ENCODE data around the gene GRIK1.

The GRIK1 gene

DNA sequence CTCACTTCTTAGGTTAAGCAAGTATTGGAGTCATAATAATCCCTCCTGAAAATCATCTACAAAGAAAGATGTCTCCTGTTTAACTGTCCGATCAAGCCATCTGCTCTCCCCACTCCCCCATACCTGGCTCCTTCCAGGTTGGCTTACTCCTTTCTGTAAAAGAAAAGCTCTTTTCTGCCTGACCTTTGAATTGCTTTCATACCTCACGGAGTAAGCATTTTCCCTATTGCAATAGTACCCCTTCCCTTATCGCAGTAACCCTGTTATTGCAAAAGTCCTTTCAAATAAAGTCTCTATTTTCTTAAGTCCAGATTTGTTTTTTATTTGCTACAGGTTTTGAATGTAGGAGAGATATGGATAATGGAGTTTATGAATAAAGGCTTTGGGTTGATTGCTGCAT lies 150.4 kb downstream of the GRIK1 start:
- DNase-seq (ENCODE audit: insufficient read length, low spot score) (no peak), FAIRE-seq (no peak)

DNA sequence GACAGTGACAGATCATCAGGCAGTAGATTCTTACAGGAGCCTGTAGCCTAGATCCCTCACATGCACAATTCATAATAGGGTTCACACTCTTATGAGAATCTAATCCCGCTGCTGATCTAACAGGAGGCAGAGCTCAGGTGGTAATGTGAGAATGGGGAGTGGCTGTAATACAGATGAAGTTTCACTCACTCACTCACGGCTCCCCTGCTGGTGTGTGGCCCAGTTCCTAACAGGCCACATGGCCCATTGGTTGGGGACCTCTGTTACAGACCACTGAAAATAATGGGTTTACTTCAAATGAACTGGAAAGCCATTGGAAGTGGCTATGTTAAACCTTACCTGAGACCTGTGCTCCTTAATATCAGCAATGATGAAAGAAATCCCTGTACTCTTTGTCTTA lies 151.0 kb downstream of the GRIK1 start:
- DNase-seq (ENCODE audit: insufficient read length, low spot score) = no peak
- FAIRE-seq = no peak

DNA sequence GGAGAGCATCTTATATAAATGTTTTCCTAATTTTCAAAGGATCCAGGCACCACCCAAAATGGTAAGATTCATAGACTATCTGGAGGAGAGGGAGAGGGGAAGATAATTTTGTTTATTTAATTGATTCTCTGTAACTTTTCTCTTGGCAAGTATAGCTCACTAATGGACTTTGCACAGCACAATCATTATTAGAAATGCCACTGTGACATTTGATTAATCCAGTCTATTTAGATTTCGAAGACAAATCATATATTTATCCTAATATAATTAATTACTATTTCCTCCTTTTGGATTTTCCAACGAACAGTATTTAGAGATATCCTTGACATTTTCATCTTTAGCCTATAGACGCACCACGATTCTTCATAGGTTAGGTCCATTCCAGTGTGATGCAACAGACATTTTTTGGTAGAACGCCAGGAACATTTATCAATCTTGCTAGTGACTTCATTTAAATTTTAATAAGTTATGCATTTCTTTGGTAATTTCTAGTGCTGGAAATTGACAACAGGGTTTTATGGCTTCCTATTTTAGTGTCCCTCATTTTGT lies 152.4 kb downstream of the GRIK1 start:
- FAIRE-seq = no peak
- no peak for DNase-seq (ENCODE audit: insufficient read length, low spot score)

DNA sequence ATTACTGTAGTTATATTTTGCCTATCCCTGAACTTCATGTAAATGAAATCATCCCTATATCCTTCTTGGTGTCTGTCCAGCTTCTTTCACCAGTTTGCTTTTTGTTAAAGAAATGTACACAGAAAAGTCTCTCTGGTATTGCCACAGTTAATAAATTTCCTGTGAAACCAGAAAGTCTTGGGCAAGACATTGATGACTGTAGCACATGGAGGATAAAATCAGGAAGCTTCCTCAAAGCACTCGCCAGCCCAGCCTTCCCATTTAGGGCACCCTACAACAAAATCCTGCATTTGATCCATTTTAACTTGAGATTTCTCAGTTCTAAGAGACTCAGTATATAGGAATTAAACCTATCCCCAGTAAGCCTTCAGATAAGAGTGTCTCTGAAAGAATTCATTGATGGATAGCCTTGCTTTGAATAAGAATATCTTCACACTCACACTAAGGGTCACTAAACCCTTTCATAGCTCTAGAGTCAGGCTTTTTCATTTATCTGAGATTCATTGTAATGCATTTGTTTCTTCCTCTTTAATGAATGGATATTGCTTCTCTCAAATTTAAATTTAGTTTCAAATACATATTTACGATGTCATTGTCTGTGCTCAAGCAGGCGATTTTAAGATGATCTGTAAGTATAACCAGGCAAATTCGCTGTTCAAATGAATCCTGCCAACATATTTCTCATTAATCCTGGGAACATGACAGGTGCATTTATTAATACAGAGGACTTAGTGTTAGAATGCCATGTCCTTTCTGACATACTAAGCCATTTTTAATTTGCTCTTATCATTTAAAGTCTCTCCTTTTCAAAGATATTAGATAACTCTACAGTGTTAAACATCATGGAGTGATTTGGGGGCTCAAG lies 153.1 kb downstream of the GRIK1 start:
- DNase-seq (ENCODE audit: insufficient read length, low spot score) = no peak
- no peak for FAIRE-seq

DNA sequence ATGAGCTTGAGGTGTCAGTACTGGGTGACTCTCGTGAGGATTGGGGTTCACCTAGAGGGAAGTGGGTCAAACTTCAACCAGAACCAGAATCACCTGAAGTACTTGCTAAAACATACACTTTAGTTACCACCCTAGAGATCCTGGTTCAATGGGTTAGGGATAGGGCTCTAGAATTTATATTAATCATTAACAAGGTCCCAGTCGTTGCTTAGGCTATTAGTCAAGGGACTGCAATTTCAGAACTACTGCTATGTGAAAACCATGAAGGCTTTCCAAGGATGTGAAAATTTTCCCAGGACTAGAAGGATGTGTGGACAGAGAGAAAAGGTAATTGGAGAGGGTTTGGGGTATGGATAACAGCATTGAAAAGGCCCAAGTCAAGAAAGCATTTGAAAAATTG lies 162.6 kb downstream of the GRIK1 start:
- DNase-seq (ENCODE audit: insufficient read length, low spot score) = no peak
- no peak for FAIRE-seq

DNA sequence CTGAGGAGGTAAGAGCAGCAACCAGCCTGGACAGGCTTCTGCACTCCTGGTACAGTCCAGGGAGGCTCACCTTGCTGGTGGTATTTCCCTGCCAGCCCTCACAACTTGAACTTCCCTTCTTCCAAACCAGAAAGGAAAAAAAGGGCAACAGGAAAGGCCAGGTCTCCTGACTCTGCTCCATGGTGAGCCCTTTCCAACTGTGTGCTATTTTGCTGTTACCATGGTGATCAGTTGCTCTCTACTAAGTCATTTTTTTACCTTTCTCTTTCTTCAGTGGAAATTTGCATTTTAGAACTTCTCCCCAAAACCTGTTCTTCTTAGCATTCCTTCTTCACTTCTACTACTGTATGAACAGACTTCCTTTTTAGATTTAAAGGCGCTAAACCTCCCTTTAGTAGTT lies 164.3 kb downstream of the GRIK1 start:
- DNase-seq (ENCODE audit: insufficient read length, low spot score) (no peak), FAIRE-seq (no peak)

DNA sequence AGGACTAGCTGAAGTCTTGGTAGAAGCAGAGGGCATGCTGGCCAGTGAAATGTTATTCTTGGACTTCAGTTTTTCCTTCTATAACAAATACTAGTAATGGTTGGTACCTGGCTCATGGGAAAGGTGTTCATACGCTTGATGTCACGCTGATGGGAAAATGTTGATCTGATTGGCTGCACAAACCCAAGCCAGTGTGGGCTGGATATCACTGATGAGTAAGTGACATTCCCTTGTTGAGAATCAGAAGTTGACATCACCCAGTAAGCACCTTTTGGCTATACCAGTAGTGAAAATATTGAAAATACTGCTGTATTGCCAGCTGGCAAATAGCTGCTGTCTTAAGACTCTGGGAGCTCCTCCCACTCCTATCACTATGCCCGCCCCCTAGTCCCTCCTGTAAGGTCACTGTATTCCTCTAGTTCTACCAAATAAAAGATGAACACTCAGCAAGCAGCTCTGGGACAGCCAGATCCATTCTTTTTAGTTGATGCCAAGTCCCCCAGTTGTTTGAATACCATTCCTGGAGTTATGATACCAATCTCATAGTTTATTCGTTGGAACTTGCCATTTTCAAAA lies 168.2 kb downstream of the GRIK1 start:
- DNase-seq (ENCODE audit: insufficient read length, low spot score) = no peak
- no peak for FAIRE-seq

DNA sequence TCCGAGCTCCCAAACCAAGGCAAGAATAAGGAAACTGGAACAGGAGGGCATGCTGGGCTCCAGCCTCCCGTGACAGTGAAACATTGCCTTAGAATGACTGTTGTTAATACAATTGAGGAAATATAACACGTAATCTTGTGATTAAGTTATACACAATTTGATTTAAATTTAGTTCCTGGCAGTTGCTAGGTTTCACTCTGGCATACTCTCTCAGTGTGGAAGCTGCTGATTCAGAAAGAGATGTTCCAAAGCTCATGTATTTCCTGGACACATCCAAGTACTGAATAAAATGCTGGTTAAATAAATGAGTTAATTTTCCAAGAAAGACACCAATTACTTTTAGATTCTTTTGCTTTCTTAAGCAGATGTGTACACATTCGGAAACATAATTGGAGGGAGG lies 176.1 kb downstream of the GRIK1 start:
- FAIRE-seq (no peak), DNase-seq (ENCODE audit: insufficient read length, low spot score) (no peak)

DNA sequence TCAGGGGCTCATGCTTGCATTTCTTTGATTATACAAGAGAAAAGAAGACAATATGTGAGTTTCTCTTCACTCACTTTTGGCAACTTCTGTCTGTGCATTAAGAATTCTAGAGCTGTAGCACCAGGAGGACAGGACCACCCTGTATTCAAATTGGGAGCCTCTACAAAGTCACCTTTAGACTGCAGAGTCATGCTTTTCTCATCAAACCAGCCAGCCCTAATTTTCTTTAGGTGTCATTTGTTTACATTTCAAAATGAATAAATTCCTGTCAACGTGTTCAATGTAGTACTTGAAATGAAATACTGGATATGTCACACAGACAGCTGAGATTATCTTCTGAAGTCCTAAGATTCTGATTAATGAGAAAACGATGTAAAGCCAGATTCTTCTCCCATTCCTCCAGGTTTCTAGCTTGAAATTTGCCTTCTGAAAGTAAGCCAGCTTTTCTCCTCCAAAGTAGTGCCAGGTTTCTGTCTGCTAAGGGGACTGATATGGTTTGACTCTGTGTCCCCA lies 177.2 kb downstream of the GRIK1 start:
- DNase-seq (ENCODE audit: insufficient read length, low spot score) = no peak
- FAIRE-seq = no peak

DNA sequence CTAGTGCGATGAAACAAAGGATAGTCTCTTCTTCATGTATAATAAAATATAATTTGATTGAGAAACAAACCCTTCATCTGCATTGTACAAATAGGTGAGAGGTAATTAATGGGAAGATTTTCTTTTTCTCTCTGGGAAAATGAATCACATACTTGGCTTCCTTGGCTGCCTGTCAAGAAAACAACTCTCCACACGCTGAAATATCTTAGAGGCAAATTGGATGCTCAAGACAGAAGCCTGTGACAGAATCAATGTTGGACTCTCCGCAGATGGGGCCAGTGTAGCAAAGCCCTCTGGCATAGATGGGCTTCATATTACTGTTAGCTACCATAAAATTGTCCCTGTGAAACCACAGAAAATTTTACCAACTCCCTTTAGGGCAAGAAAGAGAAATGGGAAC lies 186.6 kb downstream of the GRIK1 start:
- no peak for DNase-seq (ENCODE audit: insufficient read length, low spot score)
- FAIRE-seq = no peak

DNA sequence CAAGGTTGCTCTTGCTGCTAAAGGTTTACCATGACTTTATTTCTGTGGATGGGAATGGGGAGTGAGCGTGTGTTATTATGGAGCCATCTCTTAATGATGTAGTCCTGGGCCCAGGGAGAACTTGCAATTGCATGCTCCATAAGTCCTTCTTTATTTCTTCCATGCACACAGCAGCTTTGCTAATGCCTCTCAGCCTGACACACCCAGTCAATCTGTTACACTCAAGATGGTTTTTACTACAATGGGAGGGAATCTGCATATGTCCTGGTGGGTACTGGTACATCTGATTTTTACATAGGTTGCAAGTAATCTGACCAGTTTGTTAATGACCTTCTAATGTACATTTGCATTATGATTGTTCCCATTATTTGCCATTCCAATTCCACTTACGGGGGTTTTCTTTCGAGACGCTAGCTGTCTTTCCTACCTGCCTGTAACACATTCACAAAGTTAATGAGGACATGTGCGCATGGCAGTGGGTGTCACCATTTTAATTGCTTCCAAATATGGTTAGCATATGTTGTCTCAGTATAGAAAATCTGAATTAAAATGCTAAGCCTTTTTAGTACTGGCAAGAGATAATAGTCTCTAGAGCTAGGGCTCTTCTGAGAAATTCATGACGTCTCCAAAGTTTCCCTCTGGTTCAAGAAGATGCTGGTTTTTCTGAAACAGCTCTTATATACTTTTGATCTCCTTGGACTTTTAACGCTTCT lies 188.2 kb downstream of the GRIK1 start:
- DNase-seq (ENCODE audit: insufficient read length, low spot score) (no peak), FAIRE-seq (no peak)

DNA sequence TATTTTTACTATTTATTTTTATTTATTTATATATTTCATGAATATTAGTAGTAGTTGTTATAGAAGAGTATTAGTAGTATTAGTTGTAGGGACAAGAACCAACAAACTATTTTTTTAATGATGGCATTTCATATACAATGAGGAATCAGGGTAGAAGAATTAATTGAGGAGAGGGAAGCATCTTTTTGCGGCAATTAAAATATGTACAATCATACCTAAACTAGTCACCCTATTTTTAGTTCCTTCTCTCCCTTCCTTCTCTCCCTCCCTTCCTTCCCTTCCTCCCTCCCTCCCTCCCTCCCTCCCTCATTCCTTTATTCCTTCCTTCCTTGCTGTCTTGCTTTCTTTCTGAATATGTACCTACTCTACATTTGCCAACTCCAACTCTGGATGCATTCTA lies 189.8 kb downstream of the GRIK1 start:
- FAIRE-seq (no peak), DNase-seq (ENCODE audit: insufficient read length, low spot score) (no peak)

DNA sequence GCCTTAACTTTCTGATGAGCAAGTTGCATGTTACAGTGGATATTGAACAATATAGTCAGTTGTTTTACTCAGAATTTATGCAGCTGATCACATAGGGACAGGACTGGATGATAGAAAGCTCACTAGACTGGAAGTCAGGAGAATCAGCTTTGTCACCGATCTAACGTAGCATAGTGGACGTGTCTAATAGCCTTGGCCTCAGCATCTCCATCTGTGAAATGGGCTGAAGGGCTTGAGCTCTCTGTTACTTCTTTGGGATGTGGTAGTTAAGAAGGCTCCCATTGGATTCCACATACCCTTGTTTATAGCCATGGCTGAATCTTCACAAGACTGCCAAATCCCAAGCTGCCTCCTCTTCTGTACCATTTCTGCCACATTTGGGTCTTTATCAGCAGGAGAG lies 190.6 kb downstream of the GRIK1 start:
- DNase-seq (ENCODE audit: insufficient read length, low spot score) (no peak), FAIRE-seq (no peak)

DNA sequence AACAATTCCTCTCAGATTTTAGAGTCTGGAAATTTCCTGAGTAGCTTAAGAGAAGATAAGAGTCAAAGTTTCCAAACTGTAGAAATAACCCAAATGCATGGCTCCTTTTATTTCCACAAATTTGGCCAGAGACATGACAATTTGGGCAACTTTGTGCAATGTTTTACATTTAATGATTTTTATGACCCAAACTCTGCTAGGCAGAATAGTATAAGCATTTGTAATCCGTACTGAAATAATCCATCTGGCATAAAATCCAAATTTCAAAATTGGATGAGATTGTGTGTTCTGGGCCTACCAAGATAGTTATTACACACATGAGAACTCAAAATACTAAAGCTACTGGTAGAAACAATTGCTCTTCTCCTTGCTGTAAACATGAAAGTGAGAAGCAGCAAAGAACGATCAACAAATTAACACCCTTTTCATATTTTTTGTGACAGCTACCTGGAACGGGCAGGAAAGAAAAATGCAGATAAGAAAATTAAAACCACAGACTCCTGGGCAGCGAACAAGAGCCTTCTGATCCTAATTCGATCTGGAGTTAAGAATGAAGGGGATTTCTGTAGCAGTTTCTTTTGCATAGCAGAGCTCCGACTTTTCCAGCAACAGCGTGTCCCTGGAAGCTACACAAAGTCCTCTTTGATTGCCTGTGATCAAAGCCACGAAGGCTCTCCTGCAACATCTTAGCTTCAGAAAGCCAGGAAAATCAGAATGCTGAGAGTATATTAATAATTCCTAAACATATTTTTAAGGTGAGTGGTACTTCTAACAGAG lies 191.2 kb downstream of the GRIK1 start:
- no peak for DNase-seq (ENCODE audit: insufficient read length, low spot score)
- no peak for FAIRE-seq

DNA sequence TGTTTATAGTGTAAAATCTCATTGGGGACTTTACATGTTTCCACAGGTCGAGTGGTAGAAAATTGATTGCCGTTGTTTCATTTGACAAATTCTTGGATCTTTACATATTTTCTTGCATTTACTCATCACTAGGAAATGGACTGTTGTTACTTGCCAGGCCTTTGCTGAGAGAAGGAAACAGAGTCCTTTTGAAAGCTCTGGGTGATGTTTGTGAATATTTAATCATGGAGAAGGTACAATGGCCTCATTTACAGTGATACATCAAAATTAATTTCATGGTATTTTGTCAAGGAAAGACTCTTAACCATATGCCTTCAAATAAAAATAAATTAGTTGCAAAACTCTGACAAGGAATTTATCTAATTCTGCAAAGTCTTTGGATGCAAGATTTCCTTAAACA lies 198.0 kb downstream of the GRIK1 start:
- FAIRE-seq (no peak), DNase-seq (ENCODE audit: insufficient read length, low spot score) (no peak)

DNA sequence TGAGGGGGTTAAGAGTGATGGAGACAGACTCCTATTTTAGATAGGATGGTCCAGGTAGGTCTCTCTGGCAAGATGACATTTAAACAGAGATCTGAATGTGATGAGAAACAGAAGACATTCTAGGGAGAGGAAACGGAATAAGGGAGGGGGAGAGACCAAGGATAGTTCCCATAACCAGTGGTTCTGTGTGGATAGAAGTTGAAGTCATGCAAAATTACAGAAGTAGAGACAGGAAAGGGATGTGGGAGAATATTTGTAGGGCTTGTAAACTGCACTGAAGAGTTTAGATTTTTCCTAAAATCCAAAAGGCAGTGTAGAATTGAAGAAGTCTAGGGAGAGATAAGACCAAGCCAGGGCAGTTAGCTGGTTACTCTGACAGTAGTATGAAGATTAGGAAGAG lies 200.6 kb downstream of the GRIK1 start:
- no peak for FAIRE-seq
- no peak for DNase-seq (ENCODE audit: insufficient read length, low spot score)

DNA sequence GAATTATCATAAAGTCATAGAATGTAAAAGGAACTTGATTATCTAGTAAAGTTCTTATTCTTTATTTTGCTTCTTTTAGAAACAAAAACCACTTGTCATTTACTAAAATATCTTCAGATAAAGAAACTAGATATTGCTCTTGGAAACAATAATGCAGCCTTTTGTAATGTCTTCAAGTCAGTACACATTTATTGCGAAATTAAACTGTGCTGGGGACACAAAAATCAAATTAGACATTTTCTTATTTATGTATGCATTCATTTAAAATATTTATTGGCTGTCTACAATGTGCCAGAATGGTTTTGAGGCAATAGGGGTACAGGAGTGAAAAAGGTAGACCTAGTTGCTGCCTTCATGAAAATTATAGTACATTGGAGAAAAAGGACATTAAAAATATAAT lies 201.1 kb downstream of the GRIK1 start:
- FAIRE-seq (no peak), DNase-seq (ENCODE audit: insufficient read length, low spot score) (no peak)

DNA sequence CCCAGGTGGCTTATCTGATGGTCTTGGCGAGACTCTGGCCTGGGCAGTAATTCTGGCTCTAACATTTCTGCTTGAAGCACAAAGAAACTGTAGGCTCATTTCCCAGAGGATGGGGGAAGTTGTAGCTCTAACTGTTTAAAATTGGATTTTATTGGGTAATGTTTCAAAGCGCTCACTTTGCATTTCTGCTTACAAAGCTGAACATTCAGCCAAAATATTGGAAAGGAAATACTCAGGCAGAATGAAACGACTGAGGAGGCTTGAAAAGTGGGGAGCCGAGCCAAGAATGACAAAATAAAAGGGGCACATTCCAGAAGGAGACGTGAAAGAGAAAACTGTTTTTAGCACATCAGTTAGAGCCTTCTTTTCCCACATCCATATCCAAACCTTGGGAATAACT lies 202.6 kb downstream of the GRIK1 start:
- no peak for FAIRE-seq

DNA sequence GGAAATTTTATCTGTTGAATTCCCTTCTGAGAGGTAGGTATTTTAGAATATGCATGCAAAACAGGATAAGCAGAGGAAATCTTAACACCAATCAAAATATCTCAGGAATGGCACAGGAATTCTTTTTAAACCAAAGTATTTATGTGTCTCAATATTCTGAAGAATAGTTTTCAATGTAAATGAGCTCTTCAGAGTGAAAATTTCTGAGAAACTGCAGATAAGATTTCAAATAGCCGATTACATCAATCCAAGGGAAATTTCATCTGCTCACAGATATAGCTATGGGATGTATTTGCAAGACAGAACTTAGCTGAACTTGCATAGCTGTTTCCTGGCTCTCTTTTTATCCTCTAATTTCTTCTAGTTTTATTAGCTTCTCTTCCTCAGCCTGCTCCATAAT lies 209.5 kb downstream of the GRIK1 start:
- DNase-seq (ENCODE audit: insufficient read length, low spot score) (no peak), FAIRE-seq (no peak)

More for the DNA sequence above, 202.6 kb downstream of the GRIK1 start:
- DNase-seq (ENCODE audit: insufficient read length, low spot score) = no peak

DNA sequence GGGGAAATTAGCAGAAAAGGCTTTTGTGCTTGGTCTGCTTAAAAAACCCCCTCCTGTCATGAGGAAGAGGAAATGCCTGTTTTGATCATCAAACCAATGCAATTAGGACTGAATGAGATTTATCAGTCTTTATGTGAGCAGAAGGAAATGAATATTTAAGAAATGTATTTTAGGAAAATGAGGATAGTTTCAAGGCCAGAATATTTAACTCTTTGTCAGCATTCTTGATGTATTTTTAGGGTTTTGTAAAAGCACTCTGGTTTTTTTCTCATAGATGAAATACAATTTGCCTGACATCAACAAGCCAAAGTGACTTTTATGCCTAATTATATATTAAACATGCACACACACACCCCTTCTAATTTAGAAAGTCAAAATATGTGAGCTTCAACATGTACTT lies 213.8 kb downstream of the GRIK1 start:
- FAIRE-seq (no peak), DNase-seq (ENCODE audit: insufficient read length, low spot score) (no peak)

Data from GM19239 (cell line).